GM13977 (cell line): Measurements from ENCODE around the gene YPEL1.

Experiments
- DNase-seq: peaks from one replicate; pipeline ENCODE4 v3.0.0; 2012; ENCODE audit warnings: low spot score
- in situ Hi-C: fragments of 300-500 bp; cut with MboI; formaldehyde crosslinking; loops from one replicate; pipeline ENCODE4 v1.12.0; 2022; ENCODE audit warnings: low sequenced_read_pairs, low pct_unique_long_range_greater_than_20kb, mixed read lengths, inconsistent platforms; ENCODE audit not compliant: unreplicated experiment
- TF ChIP-seq, protein P1 (sequence below): IDR thresholded peaks from 2 replicates; pipeline ENCODE4 v1.5.1; 2012; ENCODE audit warnings: mild to moderate bottlenecking, control low read depth; ENCODE audit not compliant: insufficient read depth; ENCODE audit errors: extremely low read depth, missing control alignments

YPEL1 gene

DNA sequence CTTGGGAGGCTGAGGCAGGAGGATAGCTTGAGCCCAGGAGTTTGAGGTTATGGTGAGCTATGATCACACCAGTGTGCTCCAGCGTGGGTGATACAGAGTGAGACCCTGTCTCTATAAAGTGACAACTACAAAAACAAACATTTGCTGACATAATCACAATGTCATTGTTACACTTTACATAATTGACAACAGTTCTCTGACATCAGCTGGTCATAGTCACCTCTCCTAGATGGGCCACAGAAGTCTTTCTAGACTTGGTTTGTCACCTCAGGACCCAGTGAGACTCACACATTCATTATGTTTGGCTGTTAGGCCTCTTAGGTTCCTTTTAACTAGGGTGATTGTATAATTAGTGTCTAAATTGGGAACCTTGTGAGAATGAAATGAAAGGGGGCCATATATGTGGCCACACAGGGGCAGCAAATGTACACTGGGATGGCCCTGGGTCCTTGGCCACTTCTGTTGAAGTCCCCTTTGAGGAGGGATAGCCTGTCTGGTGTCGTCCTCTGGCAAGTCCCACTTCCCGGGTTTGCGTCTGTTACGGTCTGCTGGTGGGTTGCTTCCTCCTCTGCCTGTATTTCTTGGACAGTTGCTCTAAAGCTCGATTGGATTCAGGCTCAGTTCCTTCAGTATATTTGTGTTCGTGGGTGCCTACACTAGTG lies 75.6 kb downstream of the YPEL1 start:
- in situ Hi-C loops = no loop called here
- TF ChIP-seq, protein P1, sequence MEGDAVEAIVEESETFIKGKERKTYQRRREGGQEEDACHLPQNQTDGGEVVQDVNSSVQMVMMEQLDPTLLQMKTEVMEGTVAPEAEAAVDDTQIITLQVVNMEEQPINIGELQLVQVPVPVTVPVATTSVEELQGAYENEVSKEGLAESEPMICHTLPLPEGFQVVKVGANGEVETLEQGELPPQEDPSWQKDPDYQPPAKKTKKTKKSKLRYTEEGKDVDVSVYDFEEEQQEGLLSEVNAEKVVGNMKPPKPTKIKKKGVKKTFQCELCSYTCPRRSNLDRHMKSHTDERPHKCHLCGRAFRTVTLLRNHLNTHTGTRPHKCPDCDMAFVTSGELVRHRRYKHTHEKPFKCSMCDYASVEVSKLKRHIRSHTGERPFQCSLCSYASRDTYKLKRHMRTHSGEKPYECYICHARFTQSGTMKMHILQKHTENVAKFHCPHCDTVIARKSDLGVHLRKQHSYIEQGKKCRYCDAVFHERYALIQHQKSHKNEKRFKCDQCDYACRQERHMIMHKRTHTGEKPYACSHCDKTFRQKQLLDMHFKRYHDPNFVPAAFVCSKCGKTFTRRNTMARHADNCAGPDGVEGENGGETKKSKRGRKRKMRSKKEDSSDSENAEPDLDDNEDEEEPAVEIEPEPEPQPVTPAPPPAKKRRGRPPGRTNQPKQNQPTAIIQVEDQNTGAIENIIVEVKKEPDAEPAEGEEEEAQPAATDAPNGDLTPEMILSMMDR = peak; percentile 14
- DNase-seq = no peak

DNA sequence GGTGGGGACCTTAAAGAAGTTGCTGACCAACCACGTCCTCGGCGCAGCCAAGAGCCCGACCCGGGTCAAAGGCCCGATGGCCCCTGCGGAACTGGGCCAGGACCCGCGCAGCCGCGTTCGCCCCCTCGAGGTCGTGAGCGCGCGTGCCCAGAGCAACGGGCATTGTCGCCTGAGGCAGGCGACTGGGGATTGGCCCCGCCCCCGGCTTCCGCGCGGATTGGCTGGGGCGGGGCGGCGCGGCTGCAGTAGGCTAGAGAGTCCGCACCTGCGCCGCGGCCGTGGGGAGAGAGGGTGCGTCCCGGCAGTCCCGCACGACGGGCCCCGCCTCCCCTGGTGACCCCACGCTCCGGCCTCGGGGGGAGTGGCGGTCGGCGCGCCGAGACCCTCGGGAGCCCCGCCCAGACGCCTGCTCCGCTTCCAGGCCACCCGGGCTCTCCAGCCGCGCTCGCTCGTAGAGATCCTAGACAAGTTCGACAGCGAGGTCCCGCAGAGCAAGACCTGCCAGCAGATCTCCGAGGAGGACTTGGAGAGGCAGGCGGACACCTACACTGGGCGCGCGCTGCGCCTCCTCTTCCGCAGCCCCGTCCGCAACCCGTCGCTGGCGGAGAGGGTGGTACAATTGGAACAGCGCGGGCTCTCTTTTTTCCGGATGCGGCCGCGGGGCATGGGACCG lies 78.1 kb downstream of the YPEL1 start:
- in situ Hi-C loops = no loop called here
- TF ChIP-seq, protein P1 = peak; percentile 33
- DNase-seq = peak; percentile 97

DNA sequence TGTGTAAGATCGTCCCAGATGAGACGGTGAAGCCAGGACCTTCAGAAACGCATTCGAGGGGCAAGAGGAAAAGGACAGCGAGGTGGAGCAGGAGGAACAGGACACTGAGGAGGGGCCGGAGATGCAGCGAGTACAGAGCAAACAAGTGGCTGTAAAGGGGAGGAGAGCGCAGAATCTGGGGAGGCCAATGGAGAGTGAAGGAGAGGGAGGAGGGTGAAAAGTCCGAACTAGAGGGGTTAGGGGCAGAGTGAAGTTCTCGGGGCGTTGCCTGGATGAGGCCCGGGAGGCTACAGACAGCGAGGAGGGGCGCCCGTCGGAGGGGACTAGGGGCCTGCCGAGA lies 78.6 kb downstream of the YPEL1 start:
- in situ Hi-C loops = no loop called here
- DNase-seq = no peak

DNA sequence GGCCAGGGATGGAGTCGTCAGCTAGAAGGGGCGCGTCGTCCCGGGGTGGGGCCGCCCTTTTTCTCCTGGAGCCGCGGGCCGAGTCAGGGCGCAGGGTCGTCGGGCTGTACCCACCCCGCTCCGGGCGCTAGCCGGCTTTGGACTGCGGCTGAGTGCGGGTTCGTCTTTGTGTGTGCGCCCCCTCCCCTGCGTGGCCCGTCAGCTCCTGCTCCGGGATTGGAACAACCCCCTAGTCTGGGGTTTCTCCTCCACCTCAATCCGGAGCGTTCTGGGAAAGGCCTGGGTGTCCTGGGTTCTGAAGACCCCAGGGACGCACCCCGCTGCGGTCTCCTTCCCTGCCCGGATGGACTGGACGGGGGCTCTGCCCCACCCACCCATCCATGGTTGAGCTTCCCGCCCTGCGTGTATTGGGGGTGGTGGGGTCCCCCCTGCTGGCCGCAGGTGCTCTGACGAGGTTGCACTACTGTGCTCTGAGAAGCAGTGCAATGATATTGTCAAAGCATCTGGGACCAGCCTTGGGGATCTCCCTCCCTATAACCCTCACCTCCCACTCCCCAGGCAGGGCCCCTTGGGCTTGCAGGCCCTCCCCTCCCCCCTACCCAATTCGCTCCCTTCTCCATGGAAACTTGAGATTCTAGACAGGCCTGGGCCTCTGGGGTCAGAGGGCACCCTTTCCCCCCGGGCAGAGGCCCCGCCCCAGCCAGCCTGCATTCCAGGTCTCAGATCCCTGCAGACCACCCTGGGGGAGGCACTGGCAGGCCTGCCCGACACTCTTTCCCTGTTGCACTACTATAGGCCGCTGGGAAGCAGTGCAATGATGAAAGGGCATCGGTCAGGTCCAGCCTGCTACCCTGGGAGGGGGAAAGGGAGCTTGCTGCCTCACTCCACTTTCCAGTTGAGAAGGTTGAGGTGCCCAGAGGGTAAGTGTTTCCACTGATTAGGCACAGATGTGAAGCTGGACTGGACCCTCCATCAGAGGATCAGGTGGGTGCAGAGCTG lies 82.7 kb downstream of the YPEL1 start:
- no peak for DNase-seq
- in situ Hi-C loops = no loop called here
- TF ChIP-seq, protein P1 = no peak

More for the DNA sequence above, 78.6 kb downstream of the YPEL1 start:
- TF ChIP-seq, protein P1 = no peak

DNA sequence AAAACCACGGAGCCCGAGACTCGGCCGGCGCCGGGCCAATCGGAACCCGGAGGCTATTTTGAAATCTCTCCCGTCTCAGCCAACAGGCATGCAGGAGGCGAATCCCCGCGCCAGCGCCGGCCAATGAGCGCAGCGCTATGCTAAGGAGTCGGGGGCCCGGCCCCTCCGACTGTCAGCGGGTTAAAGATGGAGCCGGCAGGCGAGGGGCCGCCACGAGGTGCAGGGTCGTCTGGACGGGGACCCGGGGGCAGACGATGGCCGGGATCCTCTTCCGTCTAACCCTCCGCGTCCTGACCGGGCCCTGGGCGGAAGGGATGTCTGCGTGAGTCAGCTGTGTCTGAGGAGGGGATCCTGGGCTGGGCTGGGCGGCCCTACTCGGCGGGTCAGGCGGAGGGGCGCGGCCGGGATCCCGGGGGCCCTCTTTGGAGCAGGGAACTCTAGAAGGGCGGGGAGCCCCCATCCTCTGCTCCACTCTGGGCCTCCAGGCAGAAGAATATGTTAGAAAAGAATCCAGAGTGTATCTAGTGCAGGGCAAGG lies 83.5 kb downstream of the YPEL1 start:
- DNase-seq = peak; percentile 95
- in situ Hi-C loops = no loop called here

More for the DNA sequence above, 83.5 kb downstream of the YPEL1 start:
- TF ChIP-seq, protein P1 = no peak
